Measurements from ENCODE around the gene SBF1.
A peak's percentile ranks its signal among the peaks of the same experiment; 100 is the strongest.
"Not testable (repeated sequence)": the region's sequence is repeated elsewhere in the genome, so short reads cannot be mapped to it uniquely, and the experiment has no call there.

The SBF1 gene, protein sequence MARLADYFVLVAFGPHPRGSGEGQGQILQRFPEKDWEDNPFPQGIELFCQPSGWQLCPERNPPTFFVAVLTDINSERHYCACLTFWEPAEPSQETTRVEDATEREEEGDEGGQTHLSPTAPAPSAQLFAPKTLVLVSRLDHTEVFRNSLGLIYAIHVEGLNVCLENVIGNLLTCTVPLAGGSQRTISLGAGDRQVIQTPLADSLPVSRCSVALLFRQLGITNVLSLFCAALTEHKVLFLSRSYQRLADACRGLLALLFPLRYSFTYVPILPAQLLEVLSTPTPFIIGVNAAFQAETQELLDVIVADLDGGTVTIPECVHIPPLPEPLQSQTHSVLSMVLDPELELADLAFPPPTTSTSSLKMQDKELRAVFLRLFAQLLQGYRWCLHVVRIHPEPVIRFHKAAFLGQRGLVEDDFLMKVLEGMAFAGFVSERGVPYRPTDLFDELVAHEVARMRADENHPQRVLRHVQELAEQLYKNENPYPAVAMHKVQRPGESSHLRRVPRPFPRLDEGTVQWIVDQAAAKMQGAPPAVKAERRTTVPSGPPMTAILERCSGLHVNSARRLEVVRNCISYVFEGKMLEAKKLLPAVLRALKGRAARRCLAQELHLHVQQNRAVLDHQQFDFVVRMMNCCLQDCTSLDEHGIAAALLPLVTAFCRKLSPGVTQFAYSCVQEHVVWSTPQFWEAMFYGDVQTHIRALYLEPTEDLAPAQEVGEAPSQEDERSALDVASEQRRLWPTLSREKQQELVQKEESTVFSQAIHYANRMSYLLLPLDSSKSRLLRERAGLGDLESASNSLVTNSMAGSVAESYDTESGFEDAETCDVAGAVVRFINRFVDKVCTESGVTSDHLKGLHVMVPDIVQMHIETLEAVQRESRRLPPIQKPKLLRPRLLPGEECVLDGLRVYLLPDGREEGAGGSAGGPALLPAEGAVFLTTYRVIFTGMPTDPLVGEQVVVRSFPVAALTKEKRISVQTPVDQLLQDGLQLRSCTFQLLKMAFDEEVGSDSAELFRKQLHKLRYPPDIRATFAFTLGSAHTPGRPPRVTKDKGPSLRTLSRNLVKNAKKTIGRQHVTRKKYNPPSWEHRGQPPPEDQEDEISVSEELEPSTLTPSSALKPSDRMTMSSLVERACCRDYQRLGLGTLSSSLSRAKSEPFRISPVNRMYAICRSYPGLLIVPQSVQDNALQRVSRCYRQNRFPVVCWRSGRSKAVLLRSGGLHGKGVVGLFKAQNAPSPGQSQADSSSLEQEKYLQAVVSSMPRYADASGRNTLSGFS (N-terminal part only)

DNA sequence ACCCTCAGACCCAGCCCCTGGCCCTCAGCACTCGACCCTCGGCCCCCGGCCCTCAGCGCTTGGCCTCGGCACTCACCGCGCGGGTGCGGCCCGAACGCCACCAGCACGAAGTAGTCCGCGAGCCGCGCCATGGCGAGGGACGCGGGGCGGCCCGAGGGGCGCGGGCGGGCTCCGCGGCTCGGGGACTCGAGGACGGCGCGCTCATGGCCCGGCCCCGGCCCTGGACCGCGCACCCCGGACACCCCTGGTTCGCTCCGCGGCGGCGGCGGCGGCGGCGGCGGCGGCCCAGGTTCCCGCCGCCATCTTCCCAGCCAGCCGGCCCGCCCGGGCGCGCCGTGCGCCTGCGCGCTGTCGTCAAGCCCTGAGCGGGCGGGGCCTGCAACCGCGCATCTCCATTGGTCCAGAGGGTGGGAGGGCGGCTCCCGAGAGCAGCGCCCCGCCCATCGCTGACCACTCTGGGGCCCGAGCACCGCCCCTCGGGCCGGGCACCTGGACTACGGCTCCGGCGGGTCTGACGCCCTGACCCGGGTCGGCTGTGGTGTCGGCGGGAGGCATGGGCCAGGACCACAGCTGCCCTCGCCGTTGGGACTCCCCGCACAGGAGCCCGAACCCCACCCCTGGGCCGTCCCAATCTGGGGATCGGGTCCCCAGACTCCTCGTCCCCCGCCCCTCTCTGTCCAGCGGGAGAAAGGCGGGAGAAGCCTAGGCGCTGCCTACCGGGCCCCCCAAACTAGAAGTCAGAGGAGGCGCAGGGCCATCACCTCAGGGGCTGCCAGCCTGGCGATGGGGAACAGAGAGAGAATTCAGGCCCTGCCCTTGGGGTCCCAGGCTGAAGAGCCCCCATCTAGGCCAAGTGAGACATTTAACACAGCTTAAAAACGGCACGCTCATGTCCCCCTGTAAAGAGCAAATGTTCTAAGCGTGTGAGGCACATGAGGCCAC lies at the start of gene SBF1:
Gene SBF1 (minus strand): TSS at position 326 of the 942 bp plus-strand sequence. CDS start 195 bp downstream, at position 131.
- peak in 1 of 2 experiments; percentile 13 for DNase-seq

DNA sequence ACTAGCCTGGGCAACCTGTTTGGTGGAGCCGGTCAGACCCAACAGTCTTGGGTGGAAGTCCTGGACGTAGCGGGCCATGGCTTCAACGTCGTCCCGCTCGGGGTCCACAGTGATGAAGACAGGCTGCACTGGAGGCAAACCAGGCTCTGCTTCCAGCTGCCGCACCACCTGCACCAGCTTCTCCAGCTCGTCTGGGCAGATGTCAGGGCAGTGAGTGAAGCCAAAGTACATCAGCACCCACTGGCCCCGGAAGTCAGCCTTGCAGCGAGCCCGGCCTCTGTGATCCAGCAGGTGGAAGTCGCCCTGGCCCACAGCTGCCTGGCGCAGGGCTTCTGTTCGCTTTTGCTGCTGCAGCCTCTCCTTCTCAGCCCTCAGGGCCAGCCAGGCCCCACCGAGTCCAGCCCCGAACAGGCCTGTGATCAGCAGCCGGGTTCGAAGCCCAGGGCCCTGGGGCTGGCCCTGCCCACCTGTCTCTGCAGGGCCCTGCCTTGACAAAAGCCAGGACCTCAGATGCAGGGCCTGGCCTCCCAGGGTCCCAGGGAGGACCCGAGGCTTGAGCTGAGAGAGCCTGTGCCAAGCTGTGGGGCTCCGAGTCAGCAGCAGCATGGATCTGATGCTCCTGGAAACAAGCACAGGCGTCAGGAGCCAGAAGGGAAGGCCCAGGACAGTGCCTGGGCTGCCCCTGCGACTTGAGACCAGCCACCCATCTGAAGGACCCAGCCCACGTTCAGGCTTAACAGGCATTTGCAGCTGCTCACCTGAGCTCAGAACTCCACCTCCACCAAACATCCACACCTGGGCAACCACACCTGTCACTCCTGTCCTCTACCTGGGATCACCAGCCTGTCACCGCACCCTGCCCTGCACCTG lies 49.2 kb upstream of the SBF1 start:
- DNase-seq, result no peak

DNA sequence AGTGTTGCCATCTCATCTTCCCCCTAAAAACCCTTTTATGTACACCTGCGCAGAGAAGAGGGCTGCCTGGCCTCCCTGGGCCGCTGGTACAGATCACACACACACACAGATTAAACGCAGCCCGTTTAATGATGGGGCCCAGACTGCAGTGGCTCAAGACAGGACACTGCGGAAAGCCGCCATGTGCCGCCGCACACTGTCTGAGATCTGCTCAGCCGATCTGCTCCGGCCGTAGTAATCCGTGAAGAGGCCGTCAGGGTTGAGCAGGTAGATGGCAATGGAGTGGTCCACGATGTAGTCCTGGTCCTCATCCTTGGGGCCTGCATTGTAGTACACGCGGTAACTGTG lies 48.6 kb upstream of the SBF1 start:
- DNase-seq, result no peak

DNA sequence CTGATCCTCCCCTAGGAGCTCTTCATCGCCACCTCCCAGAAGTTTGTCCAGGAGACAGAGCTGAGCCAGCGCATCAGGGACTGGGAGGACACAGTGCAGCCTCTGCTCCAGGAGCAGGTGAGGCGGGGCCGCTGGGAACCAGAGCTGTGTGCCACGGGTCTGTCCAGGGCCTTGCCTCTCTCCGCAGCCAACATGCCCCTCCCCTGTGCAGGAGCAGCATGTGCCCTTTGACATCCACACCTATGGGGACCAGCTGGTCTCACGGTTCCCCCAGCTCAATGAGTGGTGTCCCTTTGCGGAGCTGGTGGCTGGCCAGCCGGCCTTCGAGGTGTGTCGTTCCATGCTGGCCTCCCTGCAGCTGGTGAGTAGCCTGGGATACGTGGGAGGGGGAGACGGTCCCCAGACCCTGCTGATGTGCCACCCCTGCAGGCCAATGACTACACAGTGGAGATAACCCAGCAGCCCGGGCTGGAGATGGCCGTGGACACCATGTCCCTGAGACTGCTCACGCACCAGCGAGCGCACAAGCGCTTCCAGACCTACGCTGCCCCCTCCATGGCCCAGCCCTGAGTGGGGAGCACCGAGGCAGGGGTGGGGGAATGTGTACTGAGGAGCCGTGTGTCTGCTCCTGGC lies 48.1 kb upstream of the SBF1 start:
- DNase-seq, result no peak

DNA sequence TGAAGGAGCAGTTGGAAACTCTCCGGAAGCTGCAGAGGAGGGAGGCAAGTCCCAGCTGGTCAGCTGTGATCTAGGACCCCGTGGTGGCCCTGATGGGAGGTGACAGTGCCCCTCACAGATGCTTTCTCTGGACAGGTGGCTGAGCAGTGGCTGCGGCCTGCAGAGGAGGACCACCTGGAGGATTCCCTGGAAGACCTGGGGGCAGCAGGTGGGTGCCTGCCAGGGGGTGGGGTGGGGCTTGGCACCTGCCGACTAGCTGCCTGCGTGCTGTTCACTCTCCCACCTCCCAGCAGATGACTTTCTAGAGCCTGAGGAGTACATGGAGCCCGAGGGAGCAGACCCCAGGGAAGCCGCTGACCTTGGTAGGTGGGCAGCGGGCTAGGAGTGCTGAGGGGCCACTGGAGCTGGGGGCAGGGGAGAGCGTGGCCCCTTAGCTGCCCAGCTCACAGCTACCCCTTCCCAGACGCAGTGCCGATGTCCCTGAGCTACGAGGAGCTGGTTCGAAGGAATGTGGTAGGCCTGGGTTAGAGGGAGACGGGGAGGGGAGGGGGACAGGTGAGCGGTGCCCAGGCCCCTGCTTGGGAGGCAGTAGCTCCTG lies 47.5 kb upstream of the SBF1 start:
- no peak for DNase-seq

DNA sequence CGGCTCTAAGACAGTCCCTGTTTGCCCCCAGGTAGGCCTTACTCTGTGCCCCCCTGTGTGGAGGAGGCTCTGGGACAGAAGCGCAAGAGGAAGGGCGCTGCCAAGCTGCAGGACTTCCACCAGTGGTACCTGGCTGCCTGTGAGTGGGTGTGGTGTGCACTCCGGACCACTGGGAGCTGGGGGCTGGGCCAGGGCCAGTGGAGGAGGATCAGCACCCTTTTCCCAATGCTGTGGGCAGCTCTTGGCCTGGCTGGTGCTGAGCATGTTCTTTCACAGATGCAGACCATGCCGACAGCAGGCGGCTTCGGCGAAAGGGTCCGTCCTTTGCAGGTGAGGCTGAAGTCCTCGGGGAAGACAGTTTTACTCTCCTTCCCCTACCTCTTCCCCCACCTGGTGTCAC lies 46.9 kb upstream of the SBF1 start:
- DNase-seq, result no peak

DNA sequence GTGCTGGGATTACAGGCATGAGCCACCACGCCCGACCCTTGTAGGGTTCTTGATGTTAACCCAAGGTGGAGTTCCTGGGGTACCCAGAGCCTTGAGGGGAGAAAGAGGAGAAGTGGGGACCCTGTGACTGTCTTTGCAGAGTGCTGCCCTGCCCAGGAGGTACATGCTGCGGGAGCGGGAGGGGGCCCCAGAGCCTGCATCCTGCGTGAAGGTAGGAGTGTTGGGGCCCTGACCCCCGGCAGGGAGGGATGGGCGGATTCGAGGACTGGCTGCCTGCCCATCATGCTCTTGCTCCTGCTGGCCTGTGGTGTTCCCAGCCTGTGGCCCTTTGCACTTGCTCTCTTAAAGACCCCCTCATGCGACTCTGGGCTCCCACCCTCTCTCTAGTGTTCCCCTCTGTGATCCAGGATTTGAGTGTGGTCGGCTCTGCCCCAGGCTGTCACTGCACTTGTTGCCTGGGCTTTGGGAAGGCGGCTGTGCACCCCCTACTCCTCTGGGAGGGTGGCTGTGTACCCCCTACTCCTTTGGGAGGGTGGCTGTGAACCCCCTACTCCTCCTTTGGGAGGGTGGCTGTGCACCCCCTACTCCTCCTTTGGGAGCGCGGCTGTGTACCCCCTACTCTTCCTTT lies 46.1 kb upstream of the SBF1 start:
- no peak for DNase-seq

DNA sequence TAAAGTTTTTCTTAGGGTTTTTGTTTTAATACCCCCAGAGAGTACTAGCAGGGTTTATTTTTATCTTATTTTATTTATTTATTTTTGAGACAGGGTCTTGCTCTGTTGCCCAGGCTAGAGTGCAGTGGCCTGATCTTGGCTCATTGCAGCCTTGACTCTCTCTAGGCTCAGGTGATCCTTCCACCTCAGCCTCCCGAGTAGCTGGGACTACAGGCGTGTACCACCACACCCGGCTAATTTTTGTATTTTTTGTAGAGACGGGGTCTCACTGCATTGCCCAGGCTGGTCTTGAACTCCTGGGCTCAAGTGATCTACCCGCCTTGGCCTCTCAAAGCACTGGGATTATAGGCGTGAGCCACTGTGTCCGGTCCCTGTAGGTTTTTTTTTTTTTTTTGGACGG lies 45.3 kb upstream of the SBF1 start:
- DNase-seq, result not testable (repeated sequence)

DNA sequence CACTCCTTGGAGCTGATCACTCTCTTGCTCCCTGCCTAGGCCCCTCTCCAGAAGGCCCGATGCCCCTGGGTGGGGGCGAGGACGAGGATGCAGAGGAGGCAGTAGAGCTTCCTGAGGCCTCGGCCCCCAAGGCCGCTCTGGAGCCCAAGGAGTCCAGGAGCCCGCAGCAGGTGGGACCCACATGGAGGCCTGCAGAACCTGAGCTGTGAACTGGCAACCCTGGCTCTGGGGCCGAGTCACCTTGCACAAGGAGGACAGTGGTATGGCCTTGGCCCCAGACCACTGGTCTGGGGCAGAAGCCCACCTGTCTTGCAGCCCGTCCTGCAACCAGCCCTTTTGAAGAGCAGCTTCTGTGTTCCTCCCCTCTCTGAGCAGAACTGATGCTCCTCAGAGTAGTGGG lies 44.3 kb upstream of the SBF1 start:
- DNase-seq, result no peak

DNA sequence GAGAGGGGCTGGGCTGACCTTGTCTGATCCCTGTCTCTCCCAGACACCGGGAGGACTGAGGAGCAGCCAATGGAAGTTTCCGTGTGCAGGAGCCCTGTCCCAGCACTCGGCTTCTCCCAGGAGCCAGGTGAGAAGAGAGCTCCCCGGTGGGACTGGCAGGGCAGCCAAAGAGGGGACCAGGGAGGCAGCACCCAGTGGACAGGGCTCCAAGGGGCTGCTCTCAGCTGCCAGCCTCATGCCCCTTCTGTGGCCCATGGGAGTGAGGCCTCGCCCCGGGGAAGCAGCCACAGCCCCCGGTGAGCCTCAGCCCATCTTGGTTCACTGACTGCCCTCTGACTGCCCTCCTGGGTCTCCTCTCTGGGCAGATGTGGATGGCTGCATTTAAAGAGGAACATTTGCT lies 43.8 kb upstream of the SBF1 start:
- no peak for DNase-seq

DNA sequence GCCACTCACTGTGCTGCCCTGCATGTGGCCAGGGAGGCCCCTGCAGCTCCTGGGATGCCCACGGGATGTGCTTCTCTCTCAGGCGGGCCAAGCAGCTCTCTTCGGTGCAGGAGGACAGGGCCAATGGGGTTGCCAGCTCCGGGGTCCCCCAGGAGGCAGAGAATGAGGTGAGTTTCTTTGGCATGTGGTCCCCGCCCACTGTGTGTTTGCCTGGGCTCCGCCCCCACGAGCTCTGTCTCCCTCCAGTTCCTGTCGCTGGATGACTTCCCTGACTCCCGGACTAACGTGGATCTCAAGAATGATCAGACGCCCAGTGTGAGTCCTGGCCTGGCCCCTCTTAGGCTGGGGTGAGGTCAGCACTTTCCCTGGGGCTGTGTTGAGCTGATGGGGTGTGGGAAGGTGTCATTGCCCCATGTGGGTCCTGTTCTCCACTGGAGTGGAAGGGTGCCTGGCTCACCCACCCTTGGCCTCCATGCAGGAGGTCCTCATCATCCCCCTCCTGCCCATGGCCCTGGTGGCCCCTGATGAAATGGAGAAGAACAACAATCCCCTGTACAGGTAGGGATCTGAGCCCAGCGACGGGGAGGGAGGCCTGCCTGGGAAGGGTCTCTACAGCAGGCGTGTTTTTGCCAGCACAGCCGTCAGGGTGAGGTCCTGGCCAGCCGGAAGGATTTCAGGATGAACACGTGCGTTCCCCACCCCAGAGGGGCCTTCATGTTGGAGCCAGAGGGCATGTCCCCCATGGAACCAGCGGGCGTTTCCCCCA lies 42.8 kb upstream of the SBF1 start:
- DNase-seq, result no peak

DNA sequence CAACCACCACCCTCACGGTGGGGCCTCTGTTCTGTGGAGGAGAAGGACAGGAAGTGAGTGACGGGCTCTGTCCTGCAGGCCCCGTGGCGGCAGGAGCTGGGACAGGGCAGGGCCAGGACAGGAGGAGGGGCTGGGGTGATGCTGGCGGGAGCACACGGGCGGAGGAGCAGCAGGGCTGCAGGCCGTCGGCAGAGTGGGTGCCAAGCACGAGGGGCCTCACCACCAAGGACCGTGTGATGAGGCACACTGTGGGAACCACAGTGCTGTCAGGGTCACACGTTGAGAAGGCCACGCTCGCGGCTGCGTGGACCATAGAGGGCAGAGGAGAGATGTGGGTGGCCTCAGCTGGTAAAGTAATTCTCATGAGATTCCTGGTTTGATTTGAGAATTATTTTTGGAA lies 42.1 kb upstream of the SBF1 start:
- no peak for DNase-seq

DNA sequence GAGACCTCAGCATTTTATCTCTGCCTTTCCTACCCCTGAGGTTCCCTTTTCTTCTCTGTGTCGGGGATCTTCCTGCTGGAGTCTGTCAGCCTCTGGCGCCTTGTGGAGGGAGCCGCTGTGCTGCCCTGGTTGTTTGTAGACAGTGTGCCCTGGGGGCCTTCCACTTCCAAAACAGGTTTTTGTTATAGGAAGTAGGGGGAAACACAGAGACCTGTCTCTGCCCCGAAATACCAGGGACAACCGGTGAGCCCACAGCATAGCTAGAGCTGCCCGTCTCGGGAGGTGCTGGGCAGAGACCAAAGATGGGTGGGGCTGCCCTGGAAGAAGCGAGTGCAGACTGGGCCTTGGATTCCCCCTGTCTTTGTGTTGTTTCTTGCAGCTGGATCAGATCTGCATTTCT lies 41.2 kb upstream of the SBF1 start:
- no peak for DNase-seq

DNA sequence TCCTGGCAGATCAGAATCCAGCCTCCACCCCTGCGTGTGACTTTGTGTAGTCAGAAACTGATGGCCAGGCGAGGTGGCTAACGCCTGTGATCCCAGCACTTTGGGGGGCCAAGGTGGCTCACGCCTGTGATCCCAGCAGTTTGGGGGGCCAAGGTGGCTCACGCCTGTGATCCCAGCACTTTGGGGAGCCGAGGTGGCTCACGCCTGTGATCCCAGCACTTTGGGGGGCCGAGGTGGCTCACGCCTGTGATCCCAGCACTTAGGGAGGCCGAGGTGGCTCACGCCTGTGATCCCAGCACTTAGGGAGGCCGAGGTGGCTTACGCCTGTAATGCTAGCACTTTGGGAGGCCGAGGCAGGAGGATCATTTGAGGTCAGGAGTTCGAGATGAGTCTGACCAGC lies 38.3 kb upstream of the SBF1 start:
- DNase-seq, result no peak

DNA sequence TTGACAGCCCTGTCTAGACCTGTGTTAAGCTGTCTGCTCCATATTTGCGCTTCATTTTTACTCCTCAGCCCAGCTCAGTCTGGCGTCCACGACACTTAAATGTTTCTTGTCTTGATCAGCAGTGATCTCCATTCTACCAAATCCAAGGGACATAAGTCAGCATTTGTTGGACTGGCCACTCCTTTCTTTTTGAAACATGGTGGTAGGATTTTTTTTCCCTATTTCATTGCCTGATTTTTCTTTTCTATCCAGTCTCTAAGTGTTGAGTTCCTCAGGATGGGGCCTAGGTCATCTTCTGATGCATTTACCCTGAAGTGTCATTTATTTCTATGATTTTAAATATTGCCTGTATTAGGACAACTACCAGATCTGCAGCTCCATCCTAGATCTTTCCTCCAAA lies 34.1 kb upstream of the SBF1 start:
- no peak for DNase-seq

DNA sequence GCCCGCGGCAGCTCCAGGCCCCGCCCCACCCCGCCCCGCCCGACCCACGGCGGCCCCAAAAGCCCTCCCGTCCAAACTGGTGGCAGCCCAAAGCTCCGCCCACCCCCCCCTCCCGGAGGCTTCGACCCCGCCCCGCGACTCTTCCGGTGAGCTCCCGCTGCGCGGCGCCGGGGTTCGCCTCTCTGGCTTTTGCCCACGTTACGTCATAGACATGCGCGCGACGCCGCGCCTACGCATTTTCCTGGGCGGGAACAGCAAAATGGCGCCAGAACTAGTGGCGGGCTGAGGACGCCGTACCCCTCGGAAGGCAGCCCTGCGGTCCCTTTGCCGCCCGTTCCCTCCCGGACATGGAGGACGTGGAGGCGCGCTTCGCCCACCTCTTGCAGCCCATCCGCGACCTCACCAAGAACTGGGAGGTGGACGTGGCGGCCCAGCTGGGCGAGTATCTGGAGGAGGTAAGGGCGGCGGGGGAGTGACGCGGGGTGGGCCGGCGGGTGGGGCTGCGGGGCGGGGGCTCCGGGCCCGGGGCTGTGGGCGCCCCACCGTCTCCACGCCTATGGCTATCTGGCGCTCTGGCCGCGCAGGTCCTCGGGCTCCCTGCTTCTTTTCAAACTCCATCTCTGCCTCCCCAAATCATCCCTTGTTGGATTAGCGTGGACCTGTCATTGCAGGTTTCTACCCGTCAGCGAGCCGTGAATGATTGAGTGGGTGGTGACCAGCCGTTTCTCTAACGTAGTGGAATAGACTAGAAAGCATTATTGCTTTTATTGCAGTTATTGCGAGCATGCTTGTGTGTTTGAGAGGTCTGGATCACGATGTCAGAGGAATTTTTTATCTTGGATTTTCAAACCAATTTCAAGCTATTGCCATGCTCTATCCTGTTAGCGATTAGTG lies 33.4 kb upstream of the SBF1 start, which contains the start of gene NCAPH2:
Gene NCAPH2 (plus strand): TSS at position 234 of the 894 bp plus-strand sequence. CDS start 114 bp downstream, at position 348.
- peak; percentile 22 to 50 for DNase-seq

DNA sequence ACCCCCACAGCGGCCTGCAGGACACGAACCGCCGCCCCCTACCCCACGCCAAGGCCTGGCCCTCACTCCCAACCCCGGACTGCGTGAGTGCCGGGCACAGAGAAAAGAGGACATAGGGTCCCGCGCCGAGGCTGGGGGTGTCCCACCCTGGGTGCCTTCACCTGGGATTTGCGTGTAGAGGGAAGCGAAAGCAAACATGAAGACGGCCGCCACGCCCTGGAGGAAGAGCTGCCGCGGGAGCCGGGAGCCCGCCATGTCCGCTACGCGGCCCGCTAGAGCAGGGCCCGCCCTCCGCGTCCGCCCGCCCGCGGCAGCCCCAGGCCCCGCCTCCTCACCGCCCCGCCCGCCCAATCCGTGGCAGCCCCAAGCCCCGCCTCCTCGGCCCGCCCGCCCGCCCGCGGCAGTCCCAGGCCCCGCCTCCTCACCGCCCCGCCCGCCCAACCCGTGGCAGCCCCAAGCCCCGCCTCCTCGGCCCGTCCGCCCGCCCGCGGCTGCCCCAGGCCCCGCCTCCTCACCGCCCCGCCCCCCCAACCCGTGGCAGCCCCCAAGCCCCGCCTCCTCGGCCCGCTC lies 32.7 kb upstream of the SBF1 start, which contains the start of gene LMF2:
Gene LMF2 (minus strand): TSS at position 282 of the 570 bp plus-strand sequence. CDS start 27 bp downstream, at position 255.
- DNase-seq, result peak in 1 of 2 experiments; percentile 36

All from NCI-H187 (cell line).